HCT116 (cell line): ENCODE data around the gene UNC45A.

Experiments
- EZH2 ChIP-seq: fragments of 200-600 bp; sonication (generic); IDR thresholded peaks from 2 replicates; pipeline ENCODE4 v1.6.1; 2017; ENCODE audit warnings: antibody characterized with exemption, mixed run types
- POLR2A ChIP-seq: IDR thresholded peaks from 2 replicates; pipeline ENCODE4 v1.7.0; 2011; ENCODE audit warnings: borderline replicate concordance; ENCODE audit not compliant: insufficient read depth, insufficient read length; ENCODE audit errors: extremely low read depth
- POLR2AphosphoS5 ChIP-seq: IDR thresholded peaks from 2 replicates; pipeline ENCODE4 v1.6.1; 2011; ENCODE audit warnings: mild to moderate bottlenecking, low read depth, low read length, moderate library complexity
- TF ChIP-seq, protein P1 (sequence below), 3 experiments: fragments of 200-600 bp in 1 of 3; sonication (generic) in 1 of 3; IDR thresholded peaks in 2 of 3; conservative IDR thresholded peaks in 1 of 3; 2 replicates each; pipeline ENCODE4 v1.5.1; 2012 to 2017; ENCODE audit warnings: low read depth in 2 of 3, low read length in 2 of 3, antibody characterized with exemption in 1 of 3, borderline replicate concordance in 1 of 3, control low read depth in 1 of 3, mild to moderate bottlenecking in 1 of 3, mixed read lengths in 1 of 3, mixed run types in 1 of 3, moderate library complexity in 1 of 3; ENCODE audit not compliant: insufficient read depth in 1 of 3

DNA sequence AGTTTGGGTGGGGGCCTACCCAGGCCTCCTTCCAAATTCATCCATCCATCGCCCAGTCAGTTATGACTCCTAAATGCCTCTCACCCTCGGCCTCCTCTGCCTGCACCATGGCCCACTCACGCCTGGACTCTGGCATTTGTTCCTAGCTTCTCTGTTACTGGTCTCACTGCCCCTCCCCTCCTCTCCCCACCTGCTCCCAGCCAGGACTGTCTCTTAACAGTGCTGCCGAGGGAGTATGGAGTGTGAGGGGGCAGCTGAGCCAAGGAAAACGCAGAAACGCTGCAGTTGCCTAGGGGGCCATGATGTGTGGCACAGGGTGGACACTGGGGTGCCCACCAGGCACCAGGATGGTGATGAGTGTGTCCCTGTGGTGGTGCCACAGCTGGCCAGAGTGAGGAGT lies 22.7 kb downstream of the UNC45A start:
- no peak for TF ChIP-seq POLR2AphosphoS5
- TF ChIP-seq, protein P1, sequence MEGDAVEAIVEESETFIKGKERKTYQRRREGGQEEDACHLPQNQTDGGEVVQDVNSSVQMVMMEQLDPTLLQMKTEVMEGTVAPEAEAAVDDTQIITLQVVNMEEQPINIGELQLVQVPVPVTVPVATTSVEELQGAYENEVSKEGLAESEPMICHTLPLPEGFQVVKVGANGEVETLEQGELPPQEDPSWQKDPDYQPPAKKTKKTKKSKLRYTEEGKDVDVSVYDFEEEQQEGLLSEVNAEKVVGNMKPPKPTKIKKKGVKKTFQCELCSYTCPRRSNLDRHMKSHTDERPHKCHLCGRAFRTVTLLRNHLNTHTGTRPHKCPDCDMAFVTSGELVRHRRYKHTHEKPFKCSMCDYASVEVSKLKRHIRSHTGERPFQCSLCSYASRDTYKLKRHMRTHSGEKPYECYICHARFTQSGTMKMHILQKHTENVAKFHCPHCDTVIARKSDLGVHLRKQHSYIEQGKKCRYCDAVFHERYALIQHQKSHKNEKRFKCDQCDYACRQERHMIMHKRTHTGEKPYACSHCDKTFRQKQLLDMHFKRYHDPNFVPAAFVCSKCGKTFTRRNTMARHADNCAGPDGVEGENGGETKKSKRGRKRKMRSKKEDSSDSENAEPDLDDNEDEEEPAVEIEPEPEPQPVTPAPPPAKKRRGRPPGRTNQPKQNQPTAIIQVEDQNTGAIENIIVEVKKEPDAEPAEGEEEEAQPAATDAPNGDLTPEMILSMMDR (IDR thresholded peaks at IDR 0.05 in 2 of 3, conservative IDR thresholded peaks at IDR 0.05 in 1 of 3; ENCODE audit: borderline replicate concordance in 1 of 3, insufficient read depth in 1 of 3, low read depth in 2 of 3, low read length in 2 of 3) = no peak
- TF ChIP-seq POLR2A = no peak
- no peak for TF ChIP-seq EZH2
